NT2/D1 (cell line): ENCODE results near the gene SDHAF3.

Experiments
- SUZ12 ChIP-seq: IDR thresholded peaks from 2 replicates; pipeline ENCODE4 v1.6.1; 2011; ENCODE audit not compliant: insufficient read length, insufficient read depth; ENCODE audit errors: extremely low read depth
- ZNF274 ChIP-seq: IDR thresholded peaks from 2 replicates; pipeline ENCODE4 v1.6.1; 2011; ENCODE audit warnings: mild to moderate bottlenecking, low read depth, low read length

DNA sequence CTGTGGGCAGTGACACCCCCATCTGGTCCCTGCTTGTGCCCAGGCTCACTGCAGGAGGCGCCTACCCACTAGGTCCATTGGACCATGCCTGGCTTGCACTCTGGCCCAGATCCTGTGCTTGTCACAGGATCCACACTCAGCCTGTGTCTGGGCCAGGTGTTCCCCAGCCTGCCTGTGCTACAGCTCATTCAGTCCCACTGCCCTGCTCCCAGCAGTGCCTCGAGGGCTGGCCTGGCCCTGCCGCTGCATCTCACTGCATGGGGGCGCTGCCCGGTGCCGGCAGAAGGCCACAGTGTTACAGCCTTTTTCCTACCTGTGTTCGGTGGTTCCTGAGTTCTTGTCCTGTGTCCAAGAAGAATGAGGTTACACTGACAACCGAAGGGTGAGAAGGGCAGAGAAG, 21.3 kb downstream of the SDHAF3 start:
- TF ChIP-seq ZNF274: no peak
- no peak for TF ChIP-seq SUZ12
